Activated T-cell treated with anti-CD3 and anti-CD28 coated beads for 4 hours (primary cell): ENCODE measurements around the gene APC2.
"Not testable (repeated sequence)": the region's sequence is repeated elsewhere in the genome, so short reads cannot be mapped to it uniquely, and the experiment has no call there.

Experiments used
- DNase-seq: peaks from one replicate; pipeline ENCODE4 v3.0.0-alpha.2; 2020

The APC2 gene

GRCh38 chr19:1432507-1432887 lies 17.4 kb upstream of the APC2 start:
- no peak for DNase-seq

- DNase-seq = no peak
Measured at GRCh38 chr19:1433119-1434039, 16.5 kb upstream of the APC2 start.

DNA sequence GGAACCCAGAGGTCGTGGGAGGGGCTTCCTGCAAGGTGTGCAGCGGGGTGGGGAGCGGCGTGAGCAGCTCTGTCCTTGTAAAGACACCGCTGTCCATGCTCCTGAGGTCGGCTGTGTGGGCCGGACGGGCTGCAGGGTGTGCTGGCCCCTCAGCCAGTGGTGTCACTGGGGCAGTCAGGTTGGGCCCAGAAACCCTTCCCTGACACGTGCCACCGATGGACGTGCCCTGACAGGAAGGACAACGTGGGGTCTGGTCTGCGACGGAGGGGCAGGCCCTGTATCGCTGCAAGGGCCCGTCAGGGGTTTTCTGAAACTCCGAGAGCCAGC lies 15.9 kb upstream of the APC2 start:
- DNase-seq = no peak

GRCh38 chr19:1434577-1435060 lies 15.3 kb upstream of the APC2 start:
- no peak for DNase-seq

DNA sequence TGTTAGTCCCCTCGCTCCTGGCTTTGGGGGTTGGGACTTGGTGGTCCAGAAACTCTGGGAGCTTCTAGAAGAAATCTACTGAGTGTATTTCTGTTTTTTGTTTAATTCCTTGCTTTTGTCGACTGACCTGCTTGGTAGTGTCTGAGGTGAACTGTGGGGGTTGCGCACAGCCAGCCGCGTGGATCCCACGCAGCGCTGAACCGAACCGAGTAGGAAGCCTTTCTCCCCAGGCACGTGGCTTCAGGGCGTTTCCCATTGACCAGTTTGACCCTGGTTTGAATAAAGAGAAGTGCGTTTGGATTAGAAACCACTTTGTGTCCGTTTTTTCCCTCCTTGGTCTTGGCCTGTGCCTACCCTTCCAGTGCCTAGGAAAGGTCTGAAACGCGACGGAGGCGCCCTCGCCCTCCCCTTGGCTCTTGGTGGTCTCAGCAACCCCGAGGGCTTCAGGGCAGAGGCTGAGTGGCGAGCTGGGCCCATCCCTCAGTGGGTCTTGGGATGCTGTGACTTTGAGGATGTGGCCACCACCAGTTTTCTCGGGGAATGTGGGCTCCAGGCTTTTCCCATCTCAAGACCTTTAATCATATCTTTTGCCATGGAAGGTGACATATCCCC lies 14.4 kb upstream of the APC2 start:
- no peak for DNase-seq

DNA sequence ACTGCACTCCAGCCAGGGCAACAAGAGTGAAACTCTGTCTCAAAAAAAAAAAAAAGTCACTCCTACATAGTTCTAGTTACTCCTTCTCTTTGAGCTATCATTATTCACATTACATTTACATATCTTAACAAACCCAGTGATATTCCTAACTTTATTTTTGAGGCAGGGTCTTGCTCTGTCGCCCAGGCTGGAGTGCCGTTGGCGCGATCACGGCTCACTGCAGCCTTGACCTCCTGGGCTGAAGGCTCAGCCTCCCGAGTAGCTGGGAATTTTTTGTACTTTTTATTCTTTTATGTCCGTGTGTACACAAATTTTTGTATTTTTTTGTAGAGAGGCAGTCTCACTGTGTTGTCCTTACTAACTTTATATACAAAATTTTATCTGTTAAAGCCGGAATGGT lies 12.3 kb upstream of the APC2 start:
- DNase-seq = no peak

DNA sequence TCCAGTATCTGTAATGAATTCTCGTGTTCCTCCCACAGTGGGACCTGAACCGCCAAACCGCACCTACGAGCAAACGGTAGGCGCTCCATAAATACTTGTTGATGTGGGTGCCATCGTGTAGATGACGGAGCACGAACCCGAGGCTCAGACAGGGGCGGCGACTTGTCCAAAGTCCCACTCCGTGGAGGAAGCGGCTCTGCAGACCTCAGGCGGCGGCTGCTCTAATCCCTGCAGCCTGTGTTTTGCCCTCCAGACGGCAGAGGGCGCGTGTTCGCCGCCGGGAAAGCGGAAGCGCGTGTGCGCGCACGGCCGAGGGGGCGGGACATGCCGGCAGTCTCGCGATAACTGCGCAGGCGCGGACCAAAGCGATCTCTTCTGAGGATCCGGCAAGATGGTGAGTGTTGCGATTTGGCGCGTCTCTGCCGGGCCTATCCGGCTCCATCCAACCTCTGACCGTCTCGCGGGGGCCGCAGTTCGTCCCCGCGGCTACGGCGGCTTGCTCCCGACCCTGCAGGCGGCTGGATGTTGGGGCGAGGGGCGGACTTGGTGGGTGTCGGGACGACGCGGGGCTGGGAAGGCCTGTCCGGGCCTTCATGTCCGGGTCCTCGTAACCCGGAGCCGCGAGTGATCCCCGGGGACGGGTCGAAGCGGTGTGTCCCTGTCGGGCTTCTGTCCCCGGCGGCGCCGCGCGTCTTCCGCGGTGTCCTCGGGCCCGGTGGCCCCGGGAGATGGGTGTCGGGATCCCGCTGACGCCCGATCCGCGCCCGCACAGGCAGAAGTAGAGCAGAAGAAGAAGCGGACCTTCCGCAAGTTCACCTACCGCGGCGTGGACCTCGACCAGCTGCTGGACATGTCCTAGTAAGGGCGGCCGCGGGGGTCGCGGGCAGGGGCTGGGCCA lies 11.6 kb upstream of the APC2 start, which contains the start of gene RPS15:
Gene RPS15 (plus strand): TSS at position 362 of the 898 bp plus-strand sequence. CDS start 30 bp downstream, at position 392.
- peak; percentile 92 for DNase-seq

DNA sequence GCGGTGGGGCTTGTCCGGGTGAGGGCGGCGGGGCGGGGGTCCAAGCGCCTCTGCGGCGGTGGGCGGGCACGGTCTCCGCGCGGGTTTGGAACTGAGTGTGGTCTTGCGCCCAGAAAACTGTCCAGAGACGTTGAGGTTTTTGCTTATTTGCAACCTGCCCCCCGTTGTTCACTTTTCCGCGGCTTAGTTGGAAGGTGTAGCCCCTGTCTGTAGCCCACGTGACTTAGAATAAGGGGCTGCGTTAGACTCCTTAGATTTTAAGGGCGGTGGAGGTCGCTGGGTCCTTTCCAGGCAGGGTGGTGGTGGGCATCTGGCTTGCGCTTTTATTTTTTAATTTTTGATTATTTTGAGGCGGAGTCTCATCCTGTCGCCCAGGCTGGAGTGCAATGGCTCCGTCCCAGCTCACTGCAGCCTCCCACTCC lies 11.0 kb upstream of the APC2 start:
- no peak for DNase-seq

DNA sequence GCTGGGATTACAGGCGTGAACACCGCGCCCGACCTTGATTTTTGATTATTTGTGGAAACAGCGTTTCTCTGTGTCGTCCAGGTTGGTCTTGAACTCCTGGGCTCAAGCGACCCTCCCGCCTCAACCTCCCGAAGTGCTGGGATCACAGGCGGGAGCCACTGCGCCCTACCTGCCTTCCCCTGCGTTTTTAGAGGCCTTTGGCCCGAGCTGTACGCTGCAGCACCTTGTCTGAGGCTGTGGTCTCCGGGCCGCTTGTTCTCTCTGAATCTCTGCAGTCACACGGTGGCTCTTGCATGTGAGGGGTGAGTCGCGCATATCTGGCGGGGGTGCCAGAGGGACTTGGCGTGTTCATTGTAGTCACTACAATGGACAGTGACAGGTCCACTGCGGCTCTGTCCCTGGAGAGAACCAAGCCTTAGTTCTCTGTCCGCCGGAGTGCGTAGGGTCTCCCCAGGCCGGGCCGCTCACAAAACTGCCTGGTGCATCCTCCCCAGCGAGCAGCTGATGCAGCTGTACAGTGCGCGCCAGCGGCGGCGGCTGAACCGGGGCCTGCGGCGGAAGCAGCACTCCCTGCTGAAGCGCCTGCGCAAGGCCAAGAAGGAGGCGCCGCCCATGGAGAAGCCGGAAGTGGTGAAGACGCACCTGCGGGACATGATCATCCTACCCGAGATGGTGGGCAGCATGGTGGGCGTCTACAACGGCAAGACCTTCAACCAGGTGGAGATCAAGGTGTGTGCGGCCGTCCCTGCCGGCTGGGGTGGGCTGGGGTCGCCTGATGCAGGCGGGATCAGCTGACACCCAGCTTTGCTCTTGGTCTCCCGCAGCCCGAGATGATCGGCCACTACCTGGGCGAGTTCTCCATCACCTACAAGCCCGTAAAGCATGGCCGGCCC lies 10.2 kb upstream of the APC2 start:
- DNase-seq = not testable (repeated sequence)

GRCh38 chr19:1440418-1440801 lies 9.5 kb upstream of the APC2 start:
- DNase-seq = no peak

DNA sequence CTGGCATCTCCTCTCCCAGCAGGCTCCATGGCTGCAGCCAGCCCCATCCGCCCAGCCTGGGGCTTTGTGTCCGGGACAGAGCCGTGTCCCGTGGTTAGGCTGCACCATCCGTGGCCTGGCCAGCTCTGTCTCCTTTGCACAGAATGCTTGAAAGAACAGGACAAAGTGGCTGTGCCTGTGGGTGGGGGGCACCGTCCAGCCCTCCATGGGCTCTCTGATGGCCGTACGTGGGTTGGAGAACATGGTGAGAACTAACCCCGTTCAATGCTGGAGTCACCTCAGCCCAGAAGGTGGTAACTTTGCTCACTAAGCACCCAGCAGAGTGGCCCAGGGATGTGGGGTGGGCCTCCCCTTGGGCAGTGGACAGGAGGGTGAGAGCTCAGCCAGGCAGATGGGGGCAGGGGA lies 8.9 kb upstream of the APC2 start:
- DNase-seq = no peak

DNA sequence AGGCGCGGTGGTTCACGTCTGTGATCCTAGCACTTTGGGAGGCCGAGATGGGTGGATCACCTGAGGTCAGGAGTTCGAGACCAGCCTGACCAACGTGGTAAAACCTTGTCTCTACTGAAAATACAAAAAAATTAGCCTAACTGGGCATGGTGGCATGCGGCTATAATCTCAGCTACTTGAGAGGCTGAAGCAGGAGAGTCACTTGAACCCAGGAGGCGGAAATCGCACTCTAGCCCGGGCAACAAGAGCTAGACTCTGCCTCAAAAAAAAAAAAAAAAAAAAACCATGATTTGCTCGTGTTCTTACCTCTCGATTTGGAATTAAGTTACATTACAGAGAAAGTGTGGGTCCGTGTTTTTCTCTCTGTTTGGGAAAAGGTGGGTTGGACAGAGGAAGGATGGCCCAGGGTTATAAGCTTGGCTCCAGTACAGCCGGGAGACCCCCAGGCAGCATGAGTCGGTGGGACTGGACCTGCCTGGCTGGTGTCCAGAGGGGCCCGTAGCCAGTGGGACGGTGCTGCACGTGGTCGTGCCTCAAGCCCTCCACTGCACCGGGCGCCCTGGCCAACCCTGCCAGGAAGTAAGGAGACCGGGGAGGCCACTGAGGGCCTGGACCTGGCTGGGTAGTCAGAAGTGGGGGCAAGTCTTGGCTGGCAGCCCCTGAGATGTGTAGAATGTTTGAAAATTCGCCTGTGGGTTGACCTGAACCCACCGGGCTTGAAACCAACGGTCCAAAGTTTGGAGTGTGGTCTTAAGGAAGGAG lies 8.1 kb upstream of the APC2 start:
- no peak for DNase-seq

- DNase-seq = peak; percentile 70
Measured at GRCh38 chr19:1445185-1445931, 4.6 kb upstream of the APC2 start.

GRCh38 chr19:1445932-1446712 lies 3.8 kb upstream of the APC2 start:
- DNase-seq = no peak

GRCh38 chr19:1446713-1447481 lies 3.0 kb upstream of the APC2 start:
- DNase-seq = no peak

DNA sequence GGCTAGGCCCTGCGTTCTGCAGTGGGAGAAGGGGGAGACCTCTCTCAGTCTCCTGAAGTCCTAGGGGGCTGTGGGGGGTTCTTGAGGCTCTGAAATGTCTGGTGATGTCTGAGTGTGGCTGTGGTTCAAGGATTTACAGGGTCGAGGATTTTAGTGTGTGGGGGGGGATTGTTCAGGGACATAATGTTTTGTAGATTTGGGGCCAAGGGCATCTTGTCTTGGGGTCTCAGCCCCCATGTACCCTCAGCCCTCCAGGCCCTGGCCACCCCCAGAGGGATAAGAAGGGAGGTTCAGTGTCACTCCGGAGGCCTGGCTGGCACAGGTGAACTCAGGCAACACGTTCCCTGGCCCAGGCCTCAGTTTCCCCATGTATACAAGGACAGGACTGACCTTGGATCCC lies 2.4 kb upstream of the APC2 start:
- no peak for DNase-seq

GRCh38 chr19:1447944-1448343 lies 2.0 kb upstream of the APC2 start:
- DNase-seq = no peak

DNA sequence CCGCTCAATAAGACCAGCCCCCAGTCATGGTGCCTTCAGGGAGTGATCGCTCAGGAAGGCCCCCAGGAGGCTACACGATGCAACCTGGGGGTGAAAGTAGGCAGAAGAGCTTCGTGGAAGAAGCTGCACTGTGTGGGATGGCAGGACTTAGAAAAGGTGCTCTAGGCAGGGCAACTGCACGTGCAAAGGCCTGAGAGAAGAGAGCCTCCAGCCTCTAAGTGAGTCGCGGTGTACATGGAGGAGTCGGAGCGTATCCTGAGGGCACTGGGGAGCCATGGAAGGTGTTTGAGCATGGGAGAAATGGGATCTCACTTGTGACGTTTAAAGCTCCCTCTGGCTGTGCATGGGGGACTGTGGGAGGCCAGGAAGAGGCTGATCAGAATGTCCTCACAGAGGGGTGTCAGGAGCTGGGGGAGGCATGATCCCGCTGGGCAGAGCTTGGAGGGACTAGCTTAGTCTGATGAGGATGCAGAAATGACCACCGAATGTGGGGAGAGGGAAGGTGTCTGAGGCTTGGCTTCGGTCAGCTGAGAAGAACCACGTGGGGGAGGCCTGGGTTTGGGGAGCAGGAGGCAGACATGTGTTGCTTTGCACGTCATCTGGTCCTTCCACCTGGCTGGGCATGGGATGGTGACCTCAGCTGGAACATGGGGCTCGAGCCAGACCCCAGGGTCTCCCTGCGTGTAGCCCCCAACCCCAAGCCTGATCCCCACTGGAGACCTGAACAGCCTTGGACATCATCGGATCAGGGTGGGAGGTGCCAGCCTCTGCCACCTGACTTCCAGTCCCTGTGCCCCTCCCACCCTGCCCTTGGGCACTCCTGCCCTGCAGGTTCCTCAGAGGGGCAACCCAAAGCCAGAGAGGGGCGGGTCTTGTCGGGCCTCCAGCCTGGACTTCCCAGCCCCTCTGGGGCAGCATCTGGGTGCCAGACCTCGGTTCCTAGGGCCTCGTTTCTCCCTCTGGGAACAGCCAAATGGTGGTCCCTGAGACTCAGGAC lies 1.1 kb downstream of the APC2 start:
- DNase-seq = no peak
